22Rv1 (cell line): ENCODE results near the gene FAM204A.

Experiments
- ZFX ChIP-seq: fragments of 450-650 bp; IDR thresholded peaks from 2 replicates; pipeline ENCODE4 v1.6.1; 2017; ENCODE audit warnings: antibody characterized with exemption, borderline replicate concordance
- TF ChIP-seq, protein P1 (sequence below): fragments of 450-650 bp; IDR thresholded peaks from 2 replicates; pipeline ENCODE4 v1.5.1; 2017; ENCODE audit warnings: mild to moderate bottlenecking

DNA sequence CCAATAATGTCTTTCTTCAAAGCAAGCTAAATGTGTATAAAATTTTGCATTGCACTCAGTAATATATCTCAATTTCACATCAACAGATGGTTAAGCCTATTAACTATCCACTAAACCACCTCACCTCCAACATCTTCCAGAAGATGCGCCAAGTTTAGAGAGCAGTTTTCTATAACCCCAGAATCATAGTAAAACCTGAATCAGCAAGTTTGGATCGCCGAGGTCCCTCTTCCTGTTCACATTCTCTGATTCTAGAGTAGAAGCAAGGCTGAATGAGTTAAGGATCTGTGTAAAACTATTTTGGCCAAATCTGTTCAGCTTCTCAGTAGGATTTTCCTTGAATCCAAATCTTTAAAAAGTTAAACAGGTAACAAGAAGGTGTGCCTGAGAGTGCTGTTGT, 1.4 kb upstream of the FAM204A start:
- TF ChIP-seq, protein P1, sequence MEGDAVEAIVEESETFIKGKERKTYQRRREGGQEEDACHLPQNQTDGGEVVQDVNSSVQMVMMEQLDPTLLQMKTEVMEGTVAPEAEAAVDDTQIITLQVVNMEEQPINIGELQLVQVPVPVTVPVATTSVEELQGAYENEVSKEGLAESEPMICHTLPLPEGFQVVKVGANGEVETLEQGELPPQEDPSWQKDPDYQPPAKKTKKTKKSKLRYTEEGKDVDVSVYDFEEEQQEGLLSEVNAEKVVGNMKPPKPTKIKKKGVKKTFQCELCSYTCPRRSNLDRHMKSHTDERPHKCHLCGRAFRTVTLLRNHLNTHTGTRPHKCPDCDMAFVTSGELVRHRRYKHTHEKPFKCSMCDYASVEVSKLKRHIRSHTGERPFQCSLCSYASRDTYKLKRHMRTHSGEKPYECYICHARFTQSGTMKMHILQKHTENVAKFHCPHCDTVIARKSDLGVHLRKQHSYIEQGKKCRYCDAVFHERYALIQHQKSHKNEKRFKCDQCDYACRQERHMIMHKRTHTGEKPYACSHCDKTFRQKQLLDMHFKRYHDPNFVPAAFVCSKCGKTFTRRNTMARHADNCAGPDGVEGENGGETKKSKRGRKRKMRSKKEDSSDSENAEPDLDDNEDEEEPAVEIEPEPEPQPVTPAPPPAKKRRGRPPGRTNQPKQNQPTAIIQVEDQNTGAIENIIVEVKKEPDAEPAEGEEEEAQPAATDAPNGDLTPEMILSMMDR, result no peak
- TF ChIP-seq ZFX, result no peak
